A549 (cell line): ENCODE data around the gene SNX11. TPM values are rescaled to one million over a fixed set of nuclear protein-coding genes. Genes with fewer than 3 reads are reported as not detected.

Source experiments
- ATAC-seq, 2 experiments: fragments of 200-7000 bp in 1 of 2; fragments of >200 bp in 1 of 2; cut with Nextera tagmentation in 1 of 2; cut with Tn5 transposase in 1 of 2; 3 replicates each; pipeline versions ENCODE4 v1.8.0 to v1.9.1; 2018 to 2020; ENCODE audit warnings: mild to moderate bottlenecking in 1 of 2, moderate library complexity in 1 of 2
- CTCF ChIA-PET: fragments of 300-600 bp; sonication (Branson Sonifier 250); formaldehyde crosslinking; extraction: SDS; loops from one replicate; lab custom pipeline; 2021; ENCODE audit warnings: antibody characterized with exemption, inconsistent platforms; lab: Yijun Ruan, JAX
- POLR2A ChIA-PET: fragments of 350-600 bp; formaldehyde crosslinking; extraction: SDS; loops from one replicate; lab custom pipeline; 2021; ENCODE audit warnings: antibody characterized with exemption, inconsistent platforms; lab: Yijun Ruan, JAX
- DNase-seq, 2 experiments: peaks; one replicate each; pipeline versions ENCODE4 v3.0.0 to v3.0.0-alpha.2; 2011 to 2016; ENCODE audit warnings: low read depth in 1 of 2, low spot score in 1 of 2
- FAIRE-seq: peaks from 2 replicates; lab custom pipeline; 2011; peaks lifted over from hg19 to GRCh38; lab: Jason Lieb, UNC
- H3K27ac ChIP-seq, 2 experiments: fragments of >200 bp; sonication (Bioruptor Twin); formaldehyde crosslinking; 3 replicates each; pipeline ENCODE4 v1.5.1; 2016 to 2017
- H3K4me1 ChIP-seq: fragments of >200 bp; sonication (Bioruptor Twin); formaldehyde crosslinking; 3 replicates; pipeline ENCODE4 v1.6.1; 2016
- H3K4me2 ChIP-seq: fragments of >200 bp; sonication (Bioruptor Twin); formaldehyde crosslinking; 3 replicates; pipeline ENCODE4 v1.6.1; 2016
- H3K4me3 ChIP-seq: fragments of >200 bp; sonication (Bioruptor Twin); formaldehyde crosslinking; 3 replicates; pipeline ENCODE4 v1.5.1; 2016
- H3K9me3 ChIP-seq: fragments of >200 bp; sonication (Bioruptor Twin); formaldehyde crosslinking; 3 replicates; pipeline ENCODE4 v1.6.1; 2016
- BHLHE40 ChIP-seq: IDR thresholded peaks from 2 replicates; pipeline ENCODE4 v1.6.1; 2012; ENCODE audit warnings: low read depth, low read length, inconsistent platforms
- CBX8 ChIP-seq: fragments of 200-600 bp; sonication (generic); IDR thresholded peaks from 2 replicates; pipeline ENCODE4 v1.6.1; 2016
- EHMT2 ChIP-seq: fragments of 200-600 bp; sonication (generic); IDR thresholded peaks from 2 replicates; pipeline ENCODE4 v1.6.1; 2016; ENCODE audit warnings: antibody characterized with exemption, low read depth, mild to moderate bottlenecking, moderate library complexity
- EP300 ChIP-seq, 2 experiments: fragments of >200 bp; sonication (Bioruptor Twin); formaldehyde crosslinking; IDR thresholded peaks; 2 replicates in 1 of 2; 3 replicates in 1 of 2; pipeline ENCODE4 v1.6.1; 2016 to 2017
- FOSL2 ChIP-seq, 2 experiments: fragments of 450-650 bp in 1 of 2; fragments of >200 bp in 1 of 2; sonication (Bioruptor Twin) in 1 of 2; formaldehyde crosslinking; IDR thresholded peaks; 2 replicates each; pipeline versions ENCODE4 v1.5.0 to v1.6.1; 2016 to 2020; ENCODE audit warnings: mild to moderate bottlenecking in 1 of 2, moderate library complexity in 1 of 2
- HDAC2 ChIP-seq: fragments of 200-600 bp; sonication (generic); IDR thresholded peaks from 2 replicates; pipeline ENCODE4 v1.6.1; 2016
- HEYL ChIP-seq: fragments of 250-450 bp; sonication (Bioruptor Pico); IDR thresholded peaks from 2 replicates; pipeline ENCODE4 v1.8.0; 2021; ENCODE audit warnings: mild to moderate bottlenecking, moderate library complexity
- HOXB5 ChIP-seq: fragments of 250-450 bp; sonication (Bioruptor Pico); IDR thresholded peaks from 2 replicates; pipeline ENCODE4 v1.5.0; 2020; ENCODE audit warnings: mild to moderate bottlenecking, moderate library complexity
- MAFK ChIP-seq: fragments of 450-650 bp; IDR thresholded peaks from 2 replicates; pipeline ENCODE4 v1.6.1; 2014; ENCODE audit not compliant: partially characterized antibody
- MAZ ChIP-seq: fragments of 150-350 bp; IDR thresholded peaks from 2 replicates; pipeline ENCODE4 v1.6.1; 2014; ENCODE audit warnings: antibody characterized with exemption, low read depth, low read length, borderline replicate concordance
- RAD21 ChIP-seq, 2 experiments: fragments of >200 bp in 1 of 2; sonication (Bioruptor Twin) in 1 of 2; formaldehyde crosslinking in 1 of 2; IDR thresholded peaks in 1 of 2; conservative IDR thresholded peaks in 1 of 2; 2 replicates in 1 of 2; 3 replicates in 1 of 2; pipeline ENCODE4 v1.6.1; 2012 to 2018; ENCODE audit warnings: inconsistent platforms in 1 of 2
- RARB ChIP-seq: fragments of 250-450 bp; sonication (Bioruptor Pico); IDR thresholded peaks from 2 replicates; pipeline ENCODE4 v1.8.0; 2021; ENCODE audit warnings: mild to moderate bottlenecking, moderate library complexity
- RCOR1 ChIP-seq: fragments of 150-350 bp; IDR thresholded peaks from 2 replicates; pipeline ENCODE4 v1.6.1; 2014; ENCODE audit warnings: antibody characterized with exemption, low read length, low read depth
- SMC3 ChIP-seq: fragments of >200 bp; sonication (Bioruptor Twin); formaldehyde crosslinking; IDR thresholded peaks from 3 replicates; pipeline ENCODE4 v1.6.1; 2018; ENCODE audit warnings: inconsistent platforms
- TFCP2L1 ChIP-seq: fragments of 250-450 bp; sonication (Bioruptor Pico); IDR thresholded peaks from 2 replicates; pipeline ENCODE4 v1.5.0; 2021; ENCODE audit warnings: mild to moderate bottlenecking
- TP53 ChIP-seq: fragments of 250-450 bp; sonication (Bioruptor Pico); IDR thresholded peaks from 2 replicates; pipeline ENCODE4 v1.5.0; 2021; ENCODE audit warnings: mild to moderate bottlenecking, moderate library complexity
- ZSCAN20 ChIP-seq: fragments of 250-450 bp; sonication (Bioruptor Pico); IDR thresholded peaks from 2 replicates; pipeline ENCODE4 v1.8.0; 2022; ENCODE audit warnings: mild to moderate bottlenecking, moderate library complexity
- WGBS: methylation state at CpG from one replicate; pipeline ENCODE4 v1.1.6; 2017; ENCODE audit errors: missing lambda C conversion rate; 5-methylcytosine and 5-hydroxymethylcytosine counted together
- polyA plus RNA-seq, 4 experiments: library from polyadenylated mRNA; depleted of rRNA in 3 of 4; stranded (reverse); fragments of >200 nt; fragmentation: RNase III in 1 of 4; extraction: RNeasy Plus Mini Kit Qiagen cat#74134 plus additional on column Dnase treatment in 1 of 4; gene quantifications; 2 replicates in 3 of 4; 3 replicates in 1 of 4; pipeline ENCODE4 v1.2.3, GENCODE V29; 2011 to 2017
- TF ChIP-seq, protein P1 (sequence below): fragments of >200 bp; sonication (Bioruptor Twin); formaldehyde crosslinking; IDR thresholded peaks from 2 replicates; pipeline ENCODE4 v1.6.1; 2016
- TF ChIP-seq, protein P2 (sequence below): fragments of >200 bp; sonication (Bioruptor Twin); formaldehyde crosslinking; IDR thresholded peaks from 3 replicates; pipeline ENCODE4 v1.6.1; 2016
- TF ChIP-seq, protein P3 (sequence below): fragments of >200 bp; sonication (Bioruptor Twin); formaldehyde crosslinking; IDR thresholded peaks from 3 replicates; pipeline ENCODE4 v1.5.1; 2016
- TF ChIP-seq, protein P4 (sequence below): IDR thresholded peaks from 2 replicates; pipeline ENCODE4 v1.6.1; 2012

The SNX11 gene
- polyA plus RNA-seq, 2 of the 4 experiments (the other 2 are of a cell fraction): 22.3 to 28.4 TPM

DNA sequence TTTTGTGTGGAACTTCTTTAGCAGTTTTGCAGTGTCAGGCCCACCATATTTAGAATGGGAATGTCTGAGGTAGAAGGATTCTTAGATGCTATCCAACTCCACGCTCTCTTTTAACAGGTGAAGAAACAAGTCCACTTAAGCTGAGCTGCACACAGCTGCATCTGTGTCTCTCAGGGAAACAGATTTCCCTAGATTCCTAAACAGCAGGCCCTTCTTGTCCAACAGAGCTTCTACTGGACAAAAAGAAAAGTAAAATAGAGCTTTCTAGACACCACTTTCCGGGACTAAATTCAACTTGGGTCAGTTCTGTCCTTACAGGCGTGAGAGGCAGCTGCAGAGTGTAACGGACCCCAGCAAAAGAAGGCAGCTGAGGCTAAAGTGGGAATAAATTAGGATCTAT lies 51.7 kb downstream of the SNX11 start:
- Histone ChIP-seq H3K4me3 (no peak overlapping the region), H3K9me3 (no peaks in the 10 kb centered on the region), H3K4me1 (peaks cover 18% of the 10 kb centered on the region), H3K4me2 (no peak overlapping the region), H3K27ac (no peak overlapping the region)
- no peak for DNase-seq
- ChIA-PET POLR2A (no interaction called here), CTCF (interaction anchor here (0.6 to 1.8 kb wide), 11 partner anchors 8 to 435 kb away, joined by 3 to 7 read pairs (median 4); partner anchors contain the start of gene HOXB5)
- ATAC-seq: no peak
- TF ChIP-seq BHLHE40: no peak
- no peak for TF ChIP-seq TFCP2L1
- no peak for TF ChIP-seq RCOR1
- TF ChIP-seq, protein P1, sequence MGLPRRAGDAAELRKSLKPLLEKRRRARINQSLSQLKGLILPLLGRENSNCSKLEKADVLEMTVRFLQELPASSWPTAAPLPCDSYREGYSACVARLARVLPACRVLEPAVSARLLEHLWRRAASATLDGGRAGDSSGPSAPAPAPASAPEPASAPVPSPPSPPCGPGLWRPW: no peak
- no peak for TF ChIP-seq RARB (CRISPR knock-in tag)
- TF ChIP-seq FOSL2 (IDR thresholded peaks at IDR 0.05): no peak
- TF ChIP-seq FOSL2 (CRISPR knock-in tag; IDR thresholded peaks at IDR 0.05): no peak
- no peak for TF ChIP-seq MAZ
- WGBS: 91% methylated on average over 4 of the region's 4 CpGs
- FAIRE-seq: no peak

DNA sequence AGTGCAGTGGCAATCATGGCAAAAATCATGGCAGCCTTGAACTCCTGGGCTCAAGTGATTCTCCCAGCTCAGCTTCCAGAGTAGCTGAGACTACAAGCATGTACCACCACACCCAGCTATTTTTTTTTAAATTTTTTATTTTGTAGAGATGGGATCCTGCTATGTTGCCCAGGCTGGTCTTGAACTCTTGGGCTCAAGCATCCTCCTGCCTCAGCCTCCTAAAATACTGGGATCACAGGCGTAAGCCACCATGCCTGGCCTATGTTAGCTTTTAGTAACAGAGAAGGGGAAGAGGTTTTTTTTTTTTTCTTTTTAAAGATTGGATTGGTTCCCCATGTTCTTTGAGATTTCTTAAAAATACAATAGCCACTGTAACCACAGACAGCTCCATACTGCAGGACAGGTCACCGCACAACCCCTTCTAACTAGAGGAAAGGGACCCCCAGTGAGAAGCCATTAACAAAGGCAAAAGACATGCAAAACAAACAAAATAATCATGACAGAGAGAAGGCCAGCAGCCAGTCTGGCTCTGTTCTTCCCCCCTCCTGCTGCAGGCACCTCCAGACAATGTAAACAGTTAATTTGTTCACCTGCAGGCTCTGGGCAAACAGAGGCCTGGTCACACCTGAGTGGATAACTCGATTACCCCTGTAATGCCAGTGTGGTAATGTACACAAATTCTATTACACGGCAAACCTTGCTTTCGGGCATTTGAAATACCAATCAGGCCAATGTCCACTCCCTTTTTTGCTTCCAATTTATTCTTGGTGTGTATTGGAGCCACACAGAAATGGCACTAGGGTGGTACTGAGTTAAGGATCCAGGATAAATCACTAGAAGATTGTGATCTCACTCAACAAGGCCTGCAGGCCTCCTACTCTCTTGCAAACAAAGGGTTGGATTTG lies 52.9 kb downstream of the SNX11 start:
- POLR2A ChIA-PET: no interaction called here
- H3K4me3 ChIP-seq: no peak overlapping the region
- H3K9me3 ChIP-seq: no peaks in the 10 kb centered on the region
- peaks cover 18% of the 10 kb centered on the region for H3K4me1 ChIP-seq
- H3K27ac ChIP-seq: no peak overlapping the region
- TF ChIP-seq FOSL2 (IDR thresholded peaks at IDR 0.05) (no peak), FOSL2 (CRISPR knock-in tag; IDR thresholded peaks at IDR 0.05) (no peak), RARB (CRISPR knock-in tag) (no peak)
- TF ChIP-seq, all 56 proteins: peak for 0
- no peak for ATAC-seq
- CTCF ChIA-PET: interaction anchor here (0.6 to 1.8 kb wide), 8 partner anchors 8 to 176 kb away, joined by 3 to 7 read pairs (median 4); no protein-coding TSS in a partner anchor
- no peak for DNase-seq
- no peak for FAIRE-seq
- no peak overlapping the region for H3K4me2 ChIP-seq
- WGBS: 54% methylated on average over 5 of the region's 5 CpGs

DNA sequence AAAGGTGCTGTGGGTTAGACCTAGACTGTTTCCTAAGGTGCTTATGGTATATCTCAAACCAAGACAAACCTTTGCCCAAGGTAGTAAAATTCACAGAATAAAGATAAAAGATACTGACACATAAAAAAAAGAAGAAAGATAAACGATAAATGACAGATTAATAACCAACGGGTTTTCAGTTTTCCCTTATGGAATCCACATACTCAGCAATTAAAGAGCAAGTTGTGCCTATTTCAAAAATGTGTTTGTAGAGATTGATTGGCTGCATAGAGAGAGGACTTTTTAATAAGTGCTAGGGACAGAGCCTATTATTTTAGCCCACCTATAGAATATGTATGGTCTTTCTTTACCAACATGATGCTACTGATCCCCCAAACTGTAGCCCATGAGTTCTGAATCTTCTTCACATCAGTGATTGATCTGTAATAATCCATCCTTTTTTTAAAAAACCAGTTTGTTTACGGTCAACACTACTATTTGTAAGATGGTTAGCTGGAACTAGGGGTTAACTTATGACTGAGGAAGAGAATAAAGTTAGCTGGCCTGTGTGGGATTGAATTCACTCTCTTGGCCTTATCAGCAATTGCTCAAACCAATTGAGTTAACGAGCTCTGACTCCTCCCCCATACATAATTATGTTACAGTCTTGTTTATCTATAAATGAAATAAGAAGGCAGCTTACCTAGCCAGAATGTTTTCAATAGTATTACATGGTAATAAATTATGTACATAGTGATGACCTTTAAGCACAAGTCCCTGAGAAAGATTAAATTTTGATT lies 53.8 kb downstream of the SNX11 start:
- Histone ChIP-seq H3K27ac (no peak overlapping the region), H3K9me3 (no peaks in the 10 kb centered on the region), H3K4me2 (no peak overlapping the region), H3K4me1 (peaks cover 18% of the 10 kb centered on the region), H3K4me3 (no peak overlapping the region)
- no peak for FAIRE-seq
- WGBS: 87% methylated on average over 4 of the region's 4 CpGs
- ChIA-PET POLR2A (no interaction called here), CTCF (interaction anchor here (0.9 to 1.0 kb wide), 2 partner anchors 8 to 457 kb away, joined by 4 read pairs; no protein-coding TSS in a partner anchor)
- TF ChIP-seq MAFK: peak; percentile 69
- no peak for TF ChIP-seq EP300 (IDR thresholded peaks at IDR 0.05)
- no peak for ATAC-seq
- DNase-seq: no peak

DNA sequence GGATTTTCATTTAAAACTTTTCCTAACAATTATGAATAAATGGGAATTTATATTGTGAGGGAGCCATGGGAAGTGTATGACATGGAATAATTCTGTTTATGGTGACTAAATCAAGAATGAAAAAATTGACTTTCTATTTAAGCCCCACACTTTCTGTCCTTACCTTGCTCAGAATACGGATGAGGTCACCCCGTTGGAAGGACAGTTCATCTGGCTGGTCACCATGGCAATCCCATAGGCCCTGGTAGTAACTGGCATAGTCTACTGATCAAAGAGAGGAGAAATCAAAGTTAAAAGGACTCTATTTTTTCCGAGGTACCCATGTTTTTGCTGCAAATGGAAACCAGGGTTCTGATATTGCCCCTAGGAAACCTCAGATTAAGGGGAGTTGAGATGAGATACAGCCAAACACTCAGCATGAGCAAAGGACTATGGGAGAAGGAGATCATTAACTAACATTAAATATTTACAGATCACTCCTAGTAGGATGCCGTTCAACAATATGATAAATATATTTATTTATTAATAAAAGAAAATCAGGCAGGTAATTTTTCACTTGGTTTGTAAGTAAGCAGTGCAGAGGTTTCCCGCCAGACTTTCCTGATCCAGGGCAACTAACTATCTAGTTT lies 54.9 kb downstream of the SNX11 start:
- FAIRE-seq: peak; percentile 13
- H3K4me2 ChIP-seq: peak overlapping the region; percentile 70
- no peak for TF ChIP-seq HEYL
- no peak for TF ChIP-seq TP53
- TF ChIP-seq EHMT2: no peak
- TF ChIP-seq, protein P1: no peak
- TF ChIP-seq, protein P2, sequence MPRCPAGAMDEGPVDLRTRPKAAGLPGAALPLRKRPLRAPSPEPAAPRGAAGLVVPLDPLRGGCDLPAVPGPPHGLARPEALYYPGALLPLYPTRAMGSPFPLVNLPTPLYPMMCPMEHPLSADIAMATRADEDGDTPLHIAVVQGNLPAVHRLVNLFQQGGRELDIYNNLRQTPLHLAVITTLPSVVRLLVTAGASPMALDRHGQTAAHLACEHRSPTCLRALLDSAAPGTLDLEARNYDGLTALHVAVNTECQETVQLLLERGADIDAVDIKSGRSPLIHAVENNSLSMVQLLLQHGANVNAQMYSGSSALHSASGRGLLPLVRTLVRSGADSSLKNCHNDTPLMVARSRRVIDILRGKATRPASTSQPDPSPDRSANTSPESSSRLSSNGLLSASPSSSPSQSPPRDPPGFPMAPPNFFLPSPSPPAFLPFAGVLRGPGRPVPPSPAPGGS: no peak
- TF ChIP-seq, protein P3, sequence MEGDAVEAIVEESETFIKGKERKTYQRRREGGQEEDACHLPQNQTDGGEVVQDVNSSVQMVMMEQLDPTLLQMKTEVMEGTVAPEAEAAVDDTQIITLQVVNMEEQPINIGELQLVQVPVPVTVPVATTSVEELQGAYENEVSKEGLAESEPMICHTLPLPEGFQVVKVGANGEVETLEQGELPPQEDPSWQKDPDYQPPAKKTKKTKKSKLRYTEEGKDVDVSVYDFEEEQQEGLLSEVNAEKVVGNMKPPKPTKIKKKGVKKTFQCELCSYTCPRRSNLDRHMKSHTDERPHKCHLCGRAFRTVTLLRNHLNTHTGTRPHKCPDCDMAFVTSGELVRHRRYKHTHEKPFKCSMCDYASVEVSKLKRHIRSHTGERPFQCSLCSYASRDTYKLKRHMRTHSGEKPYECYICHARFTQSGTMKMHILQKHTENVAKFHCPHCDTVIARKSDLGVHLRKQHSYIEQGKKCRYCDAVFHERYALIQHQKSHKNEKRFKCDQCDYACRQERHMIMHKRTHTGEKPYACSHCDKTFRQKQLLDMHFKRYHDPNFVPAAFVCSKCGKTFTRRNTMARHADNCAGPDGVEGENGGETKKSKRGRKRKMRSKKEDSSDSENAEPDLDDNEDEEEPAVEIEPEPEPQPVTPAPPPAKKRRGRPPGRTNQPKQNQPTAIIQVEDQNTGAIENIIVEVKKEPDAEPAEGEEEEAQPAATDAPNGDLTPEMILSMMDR: no peak
- TF ChIP-seq, protein P4, sequence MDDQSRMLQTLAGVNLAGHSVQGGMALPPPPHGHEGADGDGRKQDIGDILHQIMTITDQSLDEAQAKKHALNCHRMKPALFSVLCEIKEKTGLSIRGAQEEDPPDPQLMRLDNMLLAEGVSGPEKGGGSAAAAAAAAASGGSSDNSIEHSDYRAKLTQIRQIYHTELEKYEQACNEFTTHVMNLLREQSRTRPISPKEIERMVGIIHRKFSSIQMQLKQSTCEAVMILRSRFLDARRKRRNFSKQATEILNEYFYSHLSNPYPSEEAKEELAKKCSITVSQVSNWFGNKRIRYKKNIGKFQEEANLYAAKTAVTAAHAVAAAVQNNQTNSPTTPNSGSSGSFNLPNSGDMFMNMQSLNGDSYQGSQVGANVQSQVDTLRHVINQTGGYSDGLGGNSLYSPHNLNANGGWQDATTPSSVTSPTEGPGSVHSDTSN: no peak
- no peak for TF ChIP-seq HDAC2
- no peak for TF ChIP-seq CBX8
- TF ChIP-seq RAD21 (conservative IDR thresholded peaks at IDR 0.05 in 1 of 2, IDR thresholded peaks at IDR 0.05 in 1 of 2): no peak
- no peak for TF ChIP-seq SMC3
- no peak for TF ChIP-seq ZSCAN20
- TF ChIP-seq HOXB5 (CRISPR knock-in tag): no peak

More for the DNA sequence above, 54.9 kb downstream of the SNX11 start:
- Histone ChIP-seq H3K4me1 (peaks cover 18% of the 10 kb centered on the region), H3K4me3 (no peak overlapping the region), H3K27ac (peak overlapping the region; percentile 26 to 34; a peak in 4 of 6 replicates), H3K9me3 (no peaks in the 10 kb centered on the region)
- DNase-seq: peak; percentile 18 to 21
- CTCF ChIA-PET: interaction anchor here (0.9 to 1.5 kb wide), 4 partner anchors 9 to 456 kb away, joined by 3 to 4 read pairs (median 4); no protein-coding TSS in a partner anchor
- WGBS: 40% methylated on average over 5 of the region's 5 CpGs
- POLR2A ChIA-PET: no interaction called here
- ATAC-seq: peak in 1 of 2 experiments; percentile 43; a peak in 2 of 6 replicates
